HEK293 (cell line): ENCODE measurements around the gene MAL.

Experiments
- ZNF174 ChIP-seq: fragments of 450-650 bp; formaldehyde crosslinking; IDR thresholded peaks from 2 replicates; pipeline ENCODE4 v1.5.0; 2017; ENCODE audit warnings: missing biosample characterization, mild to moderate bottlenecking, missing genetic modification characterization
- ZNF23 ChIP-seq: fragments of 450-650 bp; formaldehyde crosslinking; IDR thresholded peaks from 2 replicates; pipeline ENCODE4 v1.5.1; 2016; ENCODE audit warnings: missing biosample characterization, missing genetic modification characterization, borderline replicate concordance
- ZNF398 ChIP-seq: fragments of 450-650 bp; formaldehyde crosslinking; IDR thresholded peaks from 2 replicates; pipeline ENCODE4 v1.5.1; 2017; ENCODE audit warnings: missing biosample characterization, missing genetic modification characterization
- ZNF488 ChIP-seq: fragments of 450-650 bp; formaldehyde crosslinking; IDR thresholded peaks from 2 replicates; pipeline ENCODE4 v1.5.1; 2016; ENCODE audit warnings: missing biosample characterization, missing genetic modification characterization

DNA sequence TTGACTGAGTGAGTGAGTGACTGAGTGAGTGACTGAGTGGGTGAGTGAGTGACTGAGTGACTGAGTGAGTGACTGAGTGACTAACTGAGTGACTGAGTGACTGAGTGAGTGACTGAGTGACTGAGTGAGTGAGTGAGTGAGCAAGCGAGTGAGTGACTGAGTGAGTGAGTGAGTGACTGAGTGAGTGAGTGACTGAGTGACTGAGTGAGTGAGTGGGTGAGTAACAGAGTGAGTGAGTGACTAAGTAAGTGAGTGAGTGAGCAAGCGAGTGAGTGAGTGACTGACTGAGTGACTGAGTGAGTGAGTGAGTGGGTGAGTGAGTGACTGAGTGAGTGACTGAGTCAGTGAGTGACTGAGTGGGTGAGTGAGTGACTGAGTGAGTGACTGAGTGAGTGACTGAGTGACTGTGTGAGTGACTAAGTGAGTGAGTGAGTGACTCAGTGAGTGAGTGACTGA is 11.9 kb downstream of the MAL start:
- TF ChIP-seq ZNF174 (tag by site-specific recombination) (no peak), ZNF398 (no peak), ZNF488 (tag by site-specific recombination) (no peak), ZNF23 (no peak)
